WERI-Rb-1 (cell line): ENCODE data around the gene POLE.

Experiments used
- DNase-seq: peaks from one replicate; pipeline ENCODE4 v3.0.0-alpha.2; 2020
- H3K27ac ChIP-seq: fragments of 250-450 bp; sonication (Bioruptor Pico); 2 replicates; pipeline ENCODE4 v1.5.1; 2020; ENCODE audit warnings: mild to moderate bottlenecking, moderate library complexity
- H3K27me3 ChIP-seq: fragments of 250-450 bp; sonication (Bioruptor Pico); 2 replicates; pipeline ENCODE4 v1.5.1; 2021; ENCODE audit warnings: mild to moderate bottlenecking, low read depth, moderate library complexity; ENCODE audit not compliant: insufficient read depth, severe bottlenecking
- H3K36me3 ChIP-seq: fragments of 250-450 bp; sonication (Bioruptor Pico); 2 replicates; pipeline ENCODE4 v1.5.1; 2020; ENCODE audit warnings: mild to moderate bottlenecking, moderate library complexity
- H3K4me3 ChIP-seq: 2 replicates; pipeline ENCODE4 v1.5.1; 2011; ENCODE audit warnings: low read depth, mild to moderate bottlenecking, control low read depth, low read length
- H3K9me3 ChIP-seq: fragments of 250-450 bp; sonication (Bioruptor Pico); 2 replicates; pipeline ENCODE4 v1.5.1; 2021; ENCODE audit warnings: mild to moderate bottlenecking, moderate library complexity; ENCODE audit not compliant: severe bottlenecking
- TF ChIP-seq, protein P1 (sequence below): IDR thresholded peaks from 2 replicates; pipeline ENCODE4 v1.5.1; 2011; ENCODE audit warnings: low read depth, mild to moderate bottlenecking, control low read depth, inconsistent platforms, low read length

POLE gene

DNA sequence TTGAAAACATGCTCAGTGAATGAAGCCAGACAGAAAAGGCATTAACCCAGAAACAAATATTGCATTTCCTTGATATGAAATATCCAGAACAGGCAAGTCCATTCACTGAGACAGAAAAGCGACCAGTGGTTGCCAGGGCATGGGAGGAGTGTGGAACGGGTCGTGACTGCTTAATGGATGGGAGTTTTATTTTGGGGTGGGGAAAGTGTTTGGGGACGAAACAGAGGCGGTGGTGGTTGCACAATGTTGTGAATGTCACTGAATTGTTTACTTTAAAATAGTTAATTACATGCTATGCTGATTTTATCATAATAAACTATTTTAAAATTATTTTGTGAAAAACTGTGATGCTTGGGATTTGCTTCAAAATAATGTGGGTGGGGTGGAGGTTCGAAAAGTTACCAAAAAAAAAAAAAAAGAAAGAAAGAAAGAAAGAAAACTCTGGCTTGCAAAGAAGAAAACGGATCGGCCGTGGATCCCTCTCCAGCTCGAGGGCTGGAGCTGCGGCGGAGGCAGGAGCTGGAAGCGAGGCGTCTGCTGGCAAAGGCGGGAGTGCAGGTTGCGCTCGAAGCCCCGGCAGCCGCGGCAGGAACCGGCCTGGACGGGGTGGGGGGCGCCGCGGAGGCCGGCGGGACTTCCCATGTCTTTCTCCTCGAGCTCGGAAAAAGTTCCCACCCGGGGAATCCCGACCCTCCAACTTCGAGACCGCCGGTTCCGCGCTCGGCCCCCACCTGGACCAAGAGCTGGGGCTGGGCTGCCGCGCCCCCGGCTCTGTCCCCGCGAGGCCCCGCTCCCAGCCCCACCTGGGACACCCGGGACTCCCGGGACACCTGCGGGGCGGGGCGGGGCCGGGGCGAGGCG, 69.1 kb downstream of the POLE start:
- H3K27ac ChIP-seq, result no peak overlapping the region
- H3K4me3 ChIP-seq, result peak overlapping the region; percentile 36
- no peak for DNase-seq
- H3K9me3 ChIP-seq, result peaks cover 11% of the 10 kb centered on the region
- TF ChIP-seq, protein P1, sequence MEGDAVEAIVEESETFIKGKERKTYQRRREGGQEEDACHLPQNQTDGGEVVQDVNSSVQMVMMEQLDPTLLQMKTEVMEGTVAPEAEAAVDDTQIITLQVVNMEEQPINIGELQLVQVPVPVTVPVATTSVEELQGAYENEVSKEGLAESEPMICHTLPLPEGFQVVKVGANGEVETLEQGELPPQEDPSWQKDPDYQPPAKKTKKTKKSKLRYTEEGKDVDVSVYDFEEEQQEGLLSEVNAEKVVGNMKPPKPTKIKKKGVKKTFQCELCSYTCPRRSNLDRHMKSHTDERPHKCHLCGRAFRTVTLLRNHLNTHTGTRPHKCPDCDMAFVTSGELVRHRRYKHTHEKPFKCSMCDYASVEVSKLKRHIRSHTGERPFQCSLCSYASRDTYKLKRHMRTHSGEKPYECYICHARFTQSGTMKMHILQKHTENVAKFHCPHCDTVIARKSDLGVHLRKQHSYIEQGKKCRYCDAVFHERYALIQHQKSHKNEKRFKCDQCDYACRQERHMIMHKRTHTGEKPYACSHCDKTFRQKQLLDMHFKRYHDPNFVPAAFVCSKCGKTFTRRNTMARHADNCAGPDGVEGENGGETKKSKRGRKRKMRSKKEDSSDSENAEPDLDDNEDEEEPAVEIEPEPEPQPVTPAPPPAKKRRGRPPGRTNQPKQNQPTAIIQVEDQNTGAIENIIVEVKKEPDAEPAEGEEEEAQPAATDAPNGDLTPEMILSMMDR, result no peak
- peaks cover 24% of the 10 kb centered on the region for H3K27me3 ChIP-seq
- peaks cover 4% of the 10 kb centered on the region for H3K36me3 ChIP-seq

DNA sequence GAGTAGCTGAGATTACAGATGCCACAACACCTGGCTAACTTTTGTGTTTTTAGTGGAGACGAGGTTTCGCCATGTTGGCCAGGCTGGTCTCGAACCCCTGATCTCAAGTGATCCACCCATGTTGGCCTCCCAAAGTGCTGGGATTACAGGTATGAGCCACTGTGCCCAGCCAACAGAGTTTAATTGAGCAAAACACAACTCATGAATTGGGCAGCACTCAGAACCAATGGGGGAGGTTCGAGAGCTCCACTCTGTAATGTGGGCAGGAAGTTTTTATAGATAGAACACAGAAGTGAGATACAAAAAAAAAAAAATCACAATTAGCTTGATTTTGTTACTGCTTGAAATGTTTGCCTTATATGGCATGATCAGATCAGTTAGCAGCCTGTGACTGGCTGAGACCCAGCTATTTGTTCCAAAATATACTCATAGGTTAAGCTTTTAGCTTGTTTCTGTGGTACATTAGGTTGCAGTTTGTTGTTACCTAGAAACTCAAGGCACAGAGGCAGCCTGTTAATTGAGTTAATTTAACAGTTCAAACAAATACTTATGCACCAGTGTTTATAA, 69.9 kb downstream of the POLE start:
- no peak overlapping the region for H3K27ac ChIP-seq
- TF ChIP-seq, protein P1, result no peak
- H3K4me3 ChIP-seq, result no peak overlapping the region
- peaks cover 11% of the 10 kb centered on the region for H3K9me3 ChIP-seq
- peaks cover 24% of the 10 kb centered on the region for H3K27me3 ChIP-seq
- no peaks in the 10 kb centered on the region for H3K36me3 ChIP-seq
- DNase-seq, result no peak

DNA sequence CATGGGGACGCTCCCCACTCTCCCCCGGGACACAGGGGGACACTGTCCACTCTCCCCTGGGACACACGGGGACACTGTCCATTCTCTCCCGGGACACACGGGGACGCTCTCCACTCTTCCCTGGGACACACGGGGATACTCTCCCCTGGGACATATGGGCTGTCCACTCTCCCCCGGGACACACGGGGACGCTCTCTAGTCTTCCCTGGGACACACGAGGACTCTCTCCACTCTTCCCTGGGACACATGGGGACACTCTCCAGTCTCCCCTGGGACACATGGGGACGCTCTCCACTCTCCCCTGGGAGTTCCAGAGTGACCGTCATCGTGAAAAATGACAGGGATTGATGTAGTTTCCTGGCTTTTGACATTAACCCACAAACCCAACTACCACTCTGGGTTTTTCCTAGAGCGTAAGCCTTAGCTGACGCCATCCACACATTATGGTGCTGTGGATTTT, 71.5 kb downstream of the POLE start:
- peaks cover 19% of the 10 kb centered on the region for H3K9me3 ChIP-seq
- H3K4me3 ChIP-seq, result no peak overlapping the region
- peaks cover 24% of the 10 kb centered on the region for H3K27me3 ChIP-seq
- TF ChIP-seq, protein P1, result peak; percentile 43
- peak; percentile 45 for DNase-seq
- no peaks in the 10 kb centered on the region for H3K36me3 ChIP-seq
- no peak overlapping the region for H3K27ac ChIP-seq

DNA sequence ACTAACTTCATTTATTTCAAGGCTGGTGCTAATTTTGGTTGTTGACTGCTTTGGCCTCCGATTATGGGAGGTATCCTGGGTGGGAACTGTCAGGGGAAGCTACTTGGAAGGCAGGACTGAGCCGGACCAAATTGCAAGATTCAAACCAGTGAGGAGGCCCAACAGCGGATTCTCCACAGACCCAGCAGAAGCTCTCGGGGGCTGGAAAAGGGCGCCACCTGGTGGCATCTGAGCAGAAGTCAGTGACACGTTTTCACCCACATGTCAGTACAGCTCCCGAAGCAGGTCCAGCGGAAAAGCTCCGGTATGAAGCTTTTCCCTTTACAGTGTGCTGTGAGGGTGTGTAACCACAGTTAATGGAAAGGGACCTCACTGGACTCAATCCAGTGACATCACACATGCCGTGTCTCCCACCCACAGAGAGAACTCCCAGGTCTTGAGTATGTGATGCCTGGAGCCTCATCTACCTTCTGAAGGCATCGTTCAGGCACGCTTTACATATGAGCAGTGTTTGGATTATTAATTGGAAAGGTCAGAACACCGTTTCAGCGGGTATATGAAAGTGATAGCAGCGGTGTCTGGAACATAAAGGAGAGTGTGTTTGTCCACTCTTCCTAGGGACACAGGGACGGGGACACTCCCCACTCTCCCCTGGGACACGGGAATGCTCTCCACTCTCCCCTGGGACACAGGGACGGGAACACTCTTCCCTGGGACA, 72.1 kb downstream of the POLE start:
- DNase-seq, result peak; percentile 88
- Histone ChIP-seq H3K36me3 (no peaks in the 10 kb centered on the region), H3K4me3 (no peak overlapping the region; the same call in 1 of the 2 replicates), H3K27ac (no peak overlapping the region), H3K27me3 (peaks cover 24% of the 10 kb centered on the region), H3K9me3 (peaks cover 19% of the 10 kb centered on the region)
- TF ChIP-seq, protein P1, result peak; percentile 92

DNA sequence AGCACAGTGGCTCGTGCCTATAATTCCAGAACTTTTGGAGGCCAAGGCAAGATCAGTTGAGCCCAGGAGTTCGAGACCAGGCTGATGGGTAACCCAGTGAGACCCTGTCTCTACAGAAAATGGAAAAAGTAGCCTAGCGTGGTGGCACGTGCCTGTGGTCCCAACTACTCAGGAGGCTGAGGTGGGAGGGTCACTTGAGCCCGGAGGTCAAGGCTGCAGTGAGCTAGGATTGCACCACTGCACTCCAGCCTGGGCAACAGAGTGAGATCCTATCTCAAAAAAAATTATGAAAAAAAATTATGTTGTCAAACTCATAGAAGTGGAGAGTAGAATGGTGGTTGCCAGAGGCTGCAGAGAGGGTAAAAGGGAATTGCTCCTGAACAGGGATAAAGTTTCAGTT, 73.1 kb downstream of the POLE start:
- Histone ChIP-seq H3K36me3 (no peaks in the 10 kb centered on the region), H3K4me3 (no peak overlapping the region), H3K9me3 (peaks cover 19% of the 10 kb centered on the region), H3K27ac (no peak overlapping the region), H3K27me3 (peaks cover 24% of the 10 kb centered on the region)
- TF ChIP-seq, protein P1, result no peak
- DNase-seq, result no peak
